Stimulated activated naive B cell treated with anti-CD40 and anti-IgM and Interleukin-4, amounts not matched to agents 10 μg/mL and 1 μg/mL and 100 μg/mL, for 72 hours (primary cell): Measurements from ENCODE around the gene MPPED2.

Experiments
- ATAC-seq, 2 donors: fragments of 150-1000 bp; cut with Tn5 transposase; replicated peaks; 2 replicates each; pipeline ENCODE4 v1.10.0; 2021; ENCODE audit warnings: moderate library complexity in 1 of 2
- DNase-seq: peaks from one replicate; pipeline ENCODE4 v3.0.0; 2021
- H3K27ac Mint-ChIP-seq: one replicate; pipeline ENCODE4 v1.8.0; 2022; ENCODE audit warnings: mild to moderate bottlenecking, mixed read lengths
- H3K27me3 Mint-ChIP-seq, 2 donors: one replicate each; pipeline ENCODE4 v1.8.0; 2022; ENCODE audit warnings: mixed read lengths in 2 of 2
- H3K36me3 Mint-ChIP-seq, 2 donors: one replicate each; pipeline ENCODE4 v1.8.0; 2022; ENCODE audit warnings: mixed read lengths in 2 of 2, mild to moderate bottlenecking in 1 of 2
- H3K4me1 Mint-ChIP-seq, 2 donors: one replicate each; pipeline ENCODE4 v1.8.0; 2022; ENCODE audit warnings: mixed read lengths in 2 of 2, mild to moderate bottlenecking in 1 of 2
- H3K4me3 Mint-ChIP-seq, 2 donors: one replicate each; pipeline ENCODE4 v1.8.0; 2022; ENCODE audit warnings: mild to moderate bottlenecking in 2 of 2, mixed read lengths in 2 of 2, moderate library complexity in 1 of 2
- H3K9me3 Mint-ChIP-seq, 2 donors: one replicate each; pipeline ENCODE4 v1.8.0; 2022; ENCODE audit warnings: mixed read lengths in 2 of 2, mild to moderate bottlenecking in 1 of 2

The MPPED2 gene

GRCh38 chr11:30364139-30364836, 221.9 kb downstream of the MPPED2 start:
- ATAC-seq (no peak), DNase-seq (no peak)
- Mint-ChIP-seq H3K27me3 (peaks cover 7 to 8% of the 10 kb centered on the region in 2 donors), H3K9me3 (peaks cover 3% of the 10 kb centered on the region in 2 donors), H3K4me1 (peaks cover 3 to 6% of the 10 kb centered on the region in 2 donors), H3K4me3 (no peak overlapping the region), H3K27ac (no peak overlapping the region), H3K36me3 (peaks cover 0 to 4% of the 10 kb centered on the region in 2 donors)

GRCh38 chr11:30360741-30361140, 225.4 kb downstream of the MPPED2 start:
- H3K27me3 Mint-ChIP-seq, result peaks cover 0 to 9% of the 10 kb centered on the region in 2 donors
- H3K4me3 Mint-ChIP-seq, result no peak overlapping the region
- H3K9me3 Mint-ChIP-seq, result peaks cover 0 to 1% of the 10 kb centered on the region in 2 donors
- peaks cover under 1% of the 10 kb centered on the region in 2 donors for H3K4me1 Mint-ChIP-seq
- no peak overlapping the region for H3K27ac Mint-ChIP-seq
- ATAC-seq (no peak), DNase-seq (no peak)
- no peaks in the 10 kb centered on the region for H3K36me3 Mint-ChIP-seq
